ENCODE measurements around the gene ARNT2. TPM values are rescaled to one million over a fixed set of nuclear protein-coding genes. Genes with fewer than 3 reads are reported as not detected.

ARNT2 gene
- total and polyA plus RNA-seq, 12 donors: 0.71 to 6.7 (median 4.0) TPM

GRCh38 chr15:80588801-80589200 lies 184.6 kb downstream of the ARNT2 start:
- DNase-seq (no peak), ATAC-seq (no peak)
- Histone ChIP-seq H3K4me1 (peaks cover 0 to 3% (median 0%) of the 10 kb centered on the region in 9 donors), H3K27ac (no peak overlapping the region), H3K4me3 (no peak overlapping the region), H3K27me3 (no peaks in the 10 kb centered on the region), H3K36me3 (no peaks in the 10 kb centered on the region), H3K9me3 (no peaks in the 10 kb centered on the region)
- no peak for TF ChIP-seq CTCF (IDR thresholded peaks at IDR 0.05)
- 77 to 83% methylated on average over 6 of the region's 6 CpGs for WGBS, 2 donors
- intact Hi-C loops (cut with DNase I): no loop called here

GRCh38 chr15:80590761-80591355 lies 186.7 kb downstream of the ARNT2 start:
- Histone ChIP-seq H3K4me3 (no peak overlapping the region), H3K36me3 (no peaks in the 10 kb centered on the region), H3K9me3 (no peaks in the 10 kb centered on the region), H3K27ac (no peak overlapping the region), H3K27me3 (no peaks in the 10 kb centered on the region), H3K4me1 (no peaks in the 10 kb centered on the region)
- 73 to 84% methylated on average over 7 of the region's 7 CpGs for WGBS, 2 donors
- DNase-seq: no peak
- no peak for ATAC-seq
- intact Hi-C loops (cut with DNase I): no loop called here
- TF ChIP-seq CTCF (IDR thresholded peaks at IDR 0.05): no peak

DNA sequence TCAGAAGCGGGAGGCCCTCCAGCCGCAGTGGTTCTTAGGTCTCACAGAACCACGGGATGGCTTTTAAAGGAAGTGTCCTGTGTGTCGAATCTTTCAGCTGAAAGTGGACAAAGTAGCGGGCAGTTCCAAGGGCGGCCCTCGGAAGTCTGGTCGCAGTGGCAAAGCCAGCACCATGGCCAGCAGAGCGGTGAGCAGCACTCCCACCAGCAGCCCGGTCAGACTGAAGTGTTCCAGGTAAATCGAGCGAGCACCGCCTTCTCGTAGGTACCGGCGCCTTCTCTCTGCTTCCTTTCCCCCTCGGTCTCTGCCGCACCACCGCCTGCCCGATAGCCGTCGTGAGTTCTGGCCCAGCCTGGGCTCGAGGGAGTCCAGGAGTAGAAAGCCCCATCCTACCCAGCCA lies 187.3 kb downstream of the ARNT2 start:
- intact Hi-C loops (cut with DNase I): no loop called here
- no peaks in the 10 kb centered on the region for H3K36me3 ChIP-seq
- H3K4me1 ChIP-seq: no peaks in the 10 kb centered on the region
- 89 to 90% methylated on average over 23 of the region's 23 CpGs for WGBS, 2 donors
- TF ChIP-seq CTCF (IDR thresholded peaks at IDR 0.05): no peak
- ATAC-seq (no peak), DNase-seq (no peak)
- no peaks in the 10 kb centered on the region for H3K27me3 ChIP-seq
- H3K9me3 ChIP-seq: no peaks in the 10 kb centered on the region
- H3K27ac ChIP-seq: no peak overlapping the region
- H3K4me3 ChIP-seq: no peak overlapping the region

DNA sequence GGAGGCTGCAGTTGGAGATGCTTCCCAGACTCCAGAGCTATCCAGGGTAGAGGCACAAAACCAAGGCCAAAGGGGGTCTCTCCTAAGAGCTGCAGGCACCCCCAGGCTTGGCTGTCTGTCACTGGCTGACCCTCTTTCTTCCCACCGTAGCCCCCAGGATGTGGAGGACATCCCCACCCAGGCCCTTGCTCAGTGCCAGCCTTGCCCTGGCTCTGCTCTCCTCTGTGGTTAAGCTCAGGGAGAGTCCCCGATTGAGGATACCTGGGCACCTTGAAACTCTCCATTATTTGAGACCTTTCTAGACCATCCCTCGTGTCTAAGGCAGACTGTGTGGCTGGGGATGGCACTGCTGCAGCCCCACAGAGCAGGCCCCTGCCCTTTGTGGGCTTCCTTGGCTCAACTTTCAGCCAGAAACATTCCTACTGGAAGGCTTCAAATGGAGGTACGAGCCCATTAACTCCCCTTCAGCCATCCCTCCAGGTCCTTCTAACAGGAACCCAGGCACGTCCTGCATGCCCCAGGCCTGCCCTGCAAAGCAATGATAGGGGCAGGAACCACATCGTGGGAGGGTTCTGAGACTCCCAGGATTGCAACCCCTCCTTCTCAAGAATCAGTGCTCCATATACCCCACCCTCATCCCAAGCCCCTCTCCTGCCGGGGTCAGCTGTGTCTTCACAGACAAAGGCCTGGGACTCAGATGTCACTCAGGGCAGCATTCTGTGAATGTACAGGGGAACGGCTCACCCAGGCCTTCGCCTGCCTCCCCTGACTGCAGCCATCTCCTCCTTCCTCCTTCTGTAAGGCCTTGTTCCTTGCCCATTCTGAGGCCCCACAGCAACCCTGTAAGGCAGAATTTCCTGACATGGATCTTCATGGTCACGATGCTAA lies 188.0 kb downstream of the ARNT2 start:
- H3K9me3 ChIP-seq: no peaks in the 10 kb centered on the region
- no peaks in the 10 kb centered on the region for H3K27me3 ChIP-seq
- H3K4me1 ChIP-seq: no peaks in the 10 kb centered on the region
- no peak overlapping the region for H3K27ac ChIP-seq
- intact Hi-C loops (cut with DNase I): no loop called here
- DNase-seq (no peak), ATAC-seq (no peak)
- WGBS, 2 donors: 85 to 90% methylated on average over 10 of the region's 10 CpGs
- no peak overlapping the region for H3K4me3 ChIP-seq
- TF ChIP-seq CTCF (IDR thresholded peaks at IDR 0.05): no peak
- H3K36me3 ChIP-seq: no peaks in the 10 kb centered on the region
